WTC11 (cell line): Measurements from ENCODE around the gene YPEL1.

Experiments used
- CDX4 ChIP-seq: fragments of 250-450 bp; sonication (Bioruptor Pico); IDR thresholded peaks from 2 replicates; pipeline ENCODE4 v1.9.0; 2021; ENCODE audit warnings: moderate library complexity, mild to moderate bottlenecking, inconsistent platforms, borderline replicate concordance
- CTCF ChIP-seq: fragments of 200-600 bp; IDR thresholded peaks from 2 replicates; pipeline ENCODE4 v1.8.0; 2022; ENCODE audit warnings: antibody characterized with exemption
- ELF4 ChIP-seq: sonication (generic); formaldehyde crosslinking; IDR thresholded peaks from 2 replicates; pipeline ENCODE4 v1.8.1; 2022; ENCODE audit warnings: low read depth, mild to moderate bottlenecking, moderate library complexity, missing genetic modification reagents
- ESRRA ChIP-seq: sonication (generic); formaldehyde crosslinking; IDR thresholded peaks from 2 replicates; pipeline ENCODE4 v1.8.1; 2022; ENCODE audit warnings: mild to moderate bottlenecking, missing genetic modification reagents, borderline replicate concordance
- ETV6 ChIP-seq: sonication (generic); formaldehyde crosslinking; IDR thresholded peaks from 2 replicates; pipeline ENCODE4 v1.8.1; 2022; ENCODE audit warnings: mild to moderate bottlenecking, missing genetic modification reagents
- FOXP4 ChIP-seq: sonication (generic); formaldehyde crosslinking; IDR thresholded peaks from 2 replicates; pipeline ENCODE4 v1.8.0; 2022; ENCODE audit warnings: mild to moderate bottlenecking, missing genetic modification reagents
- HMGXB4 ChIP-seq: sonication (generic); formaldehyde crosslinking; IDR thresholded peaks from 2 replicates; pipeline ENCODE4 v1.8.1; 2023; ENCODE audit warnings: mild to moderate bottlenecking, moderate library complexity, missing genetic modification reagents
- JUN ChIP-seq: sonication (generic); formaldehyde crosslinking; IDR thresholded peaks from 2 replicates; pipeline ENCODE4 v1.8.0; 2023; ENCODE audit warnings: mild to moderate bottlenecking, missing genetic modification reagents
- MAX ChIP-seq: sonication (generic); formaldehyde crosslinking; IDR thresholded peaks from 2 replicates; pipeline ENCODE4 v1.8.0; 2022; ENCODE audit warnings: mild to moderate bottlenecking, missing genetic modification reagents
- NR3C1 ChIP-seq: sonication (generic); formaldehyde crosslinking; conservative IDR thresholded peaks from 2 replicates; pipeline ENCODE4 v1.8.1; 2023; ENCODE audit warnings: low read depth, mild to moderate bottlenecking, missing genetic modification reagents
- RORB ChIP-seq: fragments of 250-450 bp; sonication (Bioruptor Pico); IDR thresholded peaks from 2 replicates; pipeline ENCODE4 v1.9.0; 2021; ENCODE audit warnings: mild to moderate bottlenecking
- TCF7 ChIP-seq: sonication (generic); formaldehyde crosslinking; IDR thresholded peaks from 2 replicates; pipeline ENCODE4 v1.8.0; 2022; ENCODE audit warnings: mild to moderate bottlenecking, low read depth, missing genetic modification reagents, moderate library complexity
- ZNF138 ChIP-seq: sonication (generic); formaldehyde crosslinking; conservative IDR thresholded peaks from 2 replicates; pipeline ENCODE4 v1.8.1; 2022; ENCODE audit warnings: mild to moderate bottlenecking, moderate library complexity, missing genetic modification reagents
- ZNF416 ChIP-seq: fragments of 250-450 bp; sonication (Bioruptor Pico); IDR thresholded peaks from 2 replicates; pipeline ENCODE4 v1.9.0; 2021; ENCODE audit warnings: mild to moderate bottlenecking, inconsistent platforms

- TF ChIP-seq CTCF: no peak
- no peak for TF ChIP-seq HMGXB4 (CRISPR knock-in tag)
- no peak for TF ChIP-seq ELF4 (CRISPR knock-in tag)
- TF ChIP-seq TCF7 (CRISPR knock-in tag): no peak
- no peak for TF ChIP-seq RORB (CRISPR knock-in tag)
- TF ChIP-seq ETV6: no peak
- no peak for TF ChIP-seq ZNF138
- TF ChIP-seq JUN: no peak
- no peak for TF ChIP-seq ZNF416
- TF ChIP-seq CDX4 (CRISPR knock-in tag): no peak
- no peak for TF ChIP-seq MAX (CRISPR knock-in tag)
- TF ChIP-seq NR3C1: no peak
- no peak for TF ChIP-seq FOXP4 (CRISPR knock-in tag)
- no peak for TF ChIP-seq ESRRA
Measured at GRCh38 chr22:21679383-21679782, 56.2 kb downstream of the YPEL1 start.
